Activated naive CD8-positive, alpha-beta T cell treated with anti-CD3 and anti-CD28 coated beads, Interleukin-2, amount 50 U/mL, for 16 hours (primary cell): Measurements from ENCODE around the gene TGFBI.

Experiments
- DNase-seq: peaks from one replicate; pipeline ENCODE4 v3.0.0-alpha.2; 2020; ENCODE audit warnings: low read depth, low spot score

The TGFBI gene

GRCh38 chr5:136087961-136088871 is 59.4 kb downstream of the TGFBI start:
- no peak for DNase-seq

DNA sequence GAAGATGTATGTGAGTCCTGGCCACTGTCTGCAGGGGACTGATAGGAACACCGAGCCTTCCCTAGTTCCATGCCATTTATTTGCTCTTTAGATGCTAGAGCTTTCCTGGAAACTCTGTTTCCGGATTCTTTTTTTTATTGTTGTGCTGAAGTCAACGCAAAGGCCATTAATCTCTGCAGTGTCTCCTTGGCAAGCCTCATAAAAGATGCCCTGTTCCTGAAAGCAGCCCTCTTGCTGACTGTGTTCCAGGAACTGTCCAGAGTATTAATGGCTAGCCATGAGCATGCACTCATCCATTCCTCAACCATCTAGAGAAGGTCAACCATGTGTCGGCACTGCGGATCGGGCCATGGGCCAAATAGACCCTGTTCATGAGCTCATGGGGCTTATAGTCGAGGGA is 61.0 kb downstream of the TGFBI start:
- no peak for DNase-seq

GRCh38 chr5:136090319-136090718 is 61.5 kb downstream of the TGFBI start:
- DNase-seq = no peak

GRCh38 chr5:136094189-136094912 is 65.6 kb downstream of the TGFBI start:
- no peak for DNase-seq

DNA sequence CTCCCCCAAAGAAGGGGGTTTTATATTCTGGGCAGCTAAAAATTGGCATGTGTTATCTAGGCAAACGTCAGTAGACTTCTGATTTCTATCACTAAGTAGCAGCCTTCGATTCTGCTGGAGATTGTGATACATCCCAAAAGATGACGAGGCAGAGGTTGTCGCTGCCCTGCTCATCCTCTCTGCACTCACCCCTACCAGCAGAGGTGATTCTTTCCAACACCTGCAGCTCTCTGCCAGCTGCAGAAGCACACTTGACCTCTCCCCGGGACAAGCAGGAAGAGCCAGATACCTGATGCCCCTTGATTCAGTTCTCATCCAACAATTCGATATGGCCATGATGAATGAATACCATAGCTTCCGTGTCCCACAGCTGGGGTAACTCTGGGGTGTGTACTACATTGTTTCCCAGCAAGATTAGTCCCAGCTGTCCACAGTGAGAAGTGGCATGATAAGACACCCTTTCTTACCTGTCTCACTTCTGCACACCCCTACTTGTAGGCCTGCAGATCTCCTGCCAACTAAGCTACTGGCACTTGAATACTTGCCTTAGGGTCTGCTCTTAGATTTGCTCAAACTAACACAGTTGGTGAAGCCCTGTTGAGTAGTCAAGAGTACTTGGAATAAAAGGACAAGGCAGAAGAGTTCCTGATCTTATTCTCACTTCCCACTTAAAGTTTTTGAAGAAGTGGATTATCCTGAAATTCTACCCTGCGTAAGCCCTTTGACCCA is 66.3 kb downstream of the TGFBI start:
- no peak for DNase-seq

GRCh38 chr5:136098176-136098575 is 69.4 kb downstream of the TGFBI start:
- no peak for DNase-seq

GRCh38 chr5:136099870-136100269 is 71.1 kb downstream of the TGFBI start:
- DNase-seq = no peak

DNA sequence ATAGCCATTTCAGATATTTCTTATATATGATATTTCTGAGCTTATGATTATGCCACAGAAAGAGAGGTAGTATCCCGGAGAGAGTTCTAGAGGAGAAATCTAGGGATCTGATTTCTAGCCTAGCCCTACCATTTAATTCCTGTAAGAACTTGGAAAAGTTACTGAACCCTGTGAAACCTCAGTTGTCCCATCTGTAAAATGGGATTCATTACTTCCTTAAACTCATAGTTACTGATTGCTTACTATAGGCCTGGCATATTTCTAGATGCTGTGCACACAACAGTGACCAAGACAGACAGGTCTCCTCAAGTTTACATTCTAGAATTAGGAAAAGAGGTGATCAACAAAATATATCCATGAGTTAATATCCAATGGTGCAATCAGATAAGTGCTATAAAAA is 73.1 kb downstream of the TGFBI start:
- no peak for DNase-seq

DNA sequence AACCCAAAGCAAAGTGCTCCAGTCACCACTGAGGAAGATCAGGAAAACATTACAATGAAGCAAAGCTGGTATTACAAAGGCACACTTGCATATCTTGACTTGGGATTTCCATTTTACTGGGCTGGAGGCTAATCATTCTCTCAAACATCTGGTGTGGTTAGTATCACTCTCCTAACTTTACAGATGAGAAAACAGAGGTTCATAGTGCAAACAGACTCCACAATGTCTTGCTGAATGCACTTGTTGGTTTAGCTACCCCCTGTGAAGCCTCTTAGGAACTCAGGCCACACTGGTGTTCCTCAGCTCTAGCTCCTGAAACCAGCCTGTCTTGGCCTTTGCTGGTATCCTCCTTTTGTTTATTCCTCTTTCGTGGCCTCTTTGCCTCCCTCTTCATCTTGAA is 74.3 kb downstream of the TGFBI start:
- DNase-seq = no peak

- DNase-seq = no peak
Observed at GRCh38 chr5:136104306-136104965, 75.6 kb downstream of the TGFBI start.

DNA sequence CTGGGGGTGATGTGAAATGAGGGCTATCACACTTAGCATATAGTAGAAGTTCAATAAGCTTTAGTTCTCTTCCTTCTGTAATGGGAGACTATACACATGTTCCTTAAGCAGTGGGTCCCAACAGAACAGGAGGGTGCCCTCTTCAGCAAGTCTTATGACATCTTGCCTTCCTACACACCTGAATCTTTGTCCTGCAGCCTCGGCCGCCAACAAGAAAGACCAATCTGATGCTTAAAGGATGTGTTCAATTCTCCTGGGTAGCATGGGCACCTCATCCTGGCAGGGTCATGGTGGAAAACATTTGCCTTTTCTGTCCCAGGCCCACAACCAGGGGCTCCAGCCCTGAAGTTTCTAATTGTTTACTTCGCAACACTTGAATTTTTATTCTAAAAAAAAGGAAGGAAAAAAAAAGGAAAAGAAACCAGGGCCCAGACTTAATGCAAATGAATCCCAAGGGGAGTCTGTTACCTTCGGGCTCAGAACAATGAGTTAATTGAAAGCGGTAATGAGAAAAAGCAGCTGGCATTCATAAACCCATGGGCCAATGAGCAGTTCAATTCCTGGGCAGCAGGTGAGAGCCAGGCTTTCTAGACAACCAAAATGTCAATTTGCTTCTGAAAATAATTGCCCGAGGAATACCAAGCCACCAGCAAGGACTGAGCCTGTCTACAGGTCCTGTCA is 77.7 kb downstream of the TGFBI start:
- no peak for DNase-seq

- no peak for DNase-seq
Observed at GRCh38 chr5:136108180-136108611, 79.4 kb downstream of the TGFBI start.

DNA sequence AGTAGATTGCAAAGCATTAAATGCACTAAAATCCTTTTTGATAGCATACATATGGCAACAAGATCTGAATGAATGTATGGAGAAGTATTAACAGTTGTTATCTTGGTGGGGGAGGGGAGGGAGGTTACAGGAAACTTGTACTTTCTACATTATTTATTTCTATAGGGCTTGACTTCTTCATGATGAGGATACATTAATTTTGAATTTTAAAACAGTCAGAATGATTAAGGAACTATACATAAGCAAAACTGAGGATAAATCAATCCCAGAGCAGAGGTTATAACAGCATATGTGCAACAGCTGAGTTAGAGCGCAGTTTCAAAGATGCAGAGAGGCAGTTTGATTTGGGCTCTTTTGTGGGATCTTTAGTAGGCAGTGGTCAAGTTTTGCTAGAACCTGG is 80.0 kb downstream of the TGFBI start:
- no peak for DNase-seq

- DNase-seq = no peak
Observed at GRCh38 chr5:136109453-136110135, 80.8 kb downstream of the TGFBI start.
